H54 (cell line): Measurements from ENCODE around the gene COG2.
"Not testable (repeated sequence)": the region's sequence is repeated elsewhere in the genome, so short reads cannot be mapped to it uniquely, and the experiment has no call there.

Experiments used
- DNase-seq: peaks from one replicate; pipeline ENCODE4 v3.0.0; 2011; ENCODE audit warnings: low spot score, mixed read lengths; ENCODE audit not compliant: insufficient read length
- FAIRE-seq: peaks from 3 replicates; lab custom pipeline; 2011; peaks lifted over from hg19 to GRCh38; lab: Jason Lieb, UNC
- POLR2A ChIP-seq: IDR thresholded peaks from 2 replicates; pipeline ENCODE4 v1.6.1; 2011; ENCODE audit warnings: low read depth, mild to moderate bottlenecking, low read length

The COG2 gene

GRCh38 chr1:230706887-230707731 lies 64.8 kb downstream of the COG2 start:
- no peak for TF ChIP-seq POLR2A
- FAIRE-seq (no peak), DNase-seq (no peak)

DNA sequence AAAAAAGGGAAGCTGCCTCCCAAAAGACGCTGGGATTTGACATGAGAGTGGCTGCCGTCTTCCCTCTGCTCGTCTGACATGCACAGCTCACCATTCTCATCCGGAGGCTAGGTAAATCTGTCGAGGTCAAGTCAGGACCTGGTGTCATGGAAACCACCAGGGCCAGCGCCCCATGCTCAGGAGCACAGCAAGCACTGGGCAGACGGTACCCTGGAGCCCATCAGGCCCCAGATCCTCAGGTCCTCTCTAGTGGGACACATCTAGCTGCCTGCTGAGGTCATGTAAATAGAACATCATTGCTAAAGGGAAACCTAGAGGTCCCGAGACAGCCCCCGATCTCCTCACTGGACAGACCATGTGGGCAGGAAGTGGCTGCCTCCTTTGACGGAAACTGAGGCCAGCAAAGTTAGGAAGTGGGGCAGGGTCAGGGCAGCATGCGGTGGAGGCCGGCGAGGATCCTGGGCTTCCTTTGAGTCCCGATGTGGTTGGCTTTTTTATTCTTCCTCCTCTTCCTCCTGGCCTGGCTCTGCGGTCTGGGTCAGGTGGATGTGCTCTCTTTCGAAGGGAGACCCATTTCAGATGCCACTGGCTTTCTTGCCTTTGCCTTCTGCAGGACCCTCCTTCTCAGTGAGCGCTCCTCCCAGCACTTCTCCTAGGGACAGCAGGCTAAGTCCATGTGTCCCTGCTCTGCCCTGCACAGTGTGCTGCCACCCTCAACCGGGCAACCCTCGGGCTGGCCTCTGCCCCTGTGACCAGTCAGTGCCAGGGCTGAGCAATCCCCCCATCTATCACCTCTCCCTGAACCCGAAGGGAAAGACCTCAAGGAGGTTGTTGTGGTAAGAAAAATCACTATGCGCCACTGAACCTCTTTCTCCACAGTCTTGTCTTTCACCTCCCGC lies 65.7 kb downstream of the COG2 start:
- DNase-seq = no peak
- no peak for FAIRE-seq
- TF ChIP-seq POLR2A = no peak

- DNase-seq (no peak), FAIRE-seq (no peak)
- TF ChIP-seq POLR2A = no peak
Observed at GRCh38 chr1:230708631-230709580, 66.6 kb downstream of the COG2 start.

GRCh38 chr1:230709619-230710542 lies 67.6 kb downstream of the COG2 start:
- TF ChIP-seq POLR2A = no peak
- DNase-seq = no peak
- no peak for FAIRE-seq

DNA sequence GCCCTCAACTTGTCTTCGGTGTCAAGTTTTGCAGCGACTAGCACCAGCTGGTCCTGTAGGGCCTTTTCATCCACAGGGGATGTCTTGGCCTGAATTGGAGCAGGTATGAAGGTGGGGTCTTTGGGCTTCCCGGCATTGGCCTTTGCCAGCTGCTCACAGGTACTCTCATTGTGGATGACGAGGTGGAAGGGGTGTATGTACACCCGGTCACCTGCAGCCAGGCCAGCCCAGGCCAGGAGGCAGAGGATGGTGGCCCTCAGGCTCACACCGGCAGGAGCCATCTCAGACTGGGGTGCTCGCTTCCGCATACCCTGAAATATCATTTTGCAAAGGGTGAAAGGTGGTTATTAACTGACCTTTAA lies 68.2 kb downstream of the COG2 start:
- DNase-seq (no peak), FAIRE-seq (no peak)
- TF ChIP-seq POLR2A = no peak

GRCh38 chr1:230711245-230711644 lies 69.0 kb downstream of the COG2 start:
- TF ChIP-seq POLR2A = no peak
- DNase-seq (no peak), FAIRE-seq (no peak)

GRCh38 chr1:230712470-230712942 lies 70.2 kb downstream of the COG2 start:
- no peak for DNase-seq
- FAIRE-seq = no peak
- TF ChIP-seq POLR2A = no peak

GRCh38 chr1:230713138-230713537 lies 70.9 kb downstream of the COG2 start:
- no peak for TF ChIP-seq POLR2A
- FAIRE-seq (no peak), DNase-seq (no peak)

GRCh38 chr1:230713547-230713914 lies 71.2 kb downstream of the COG2 start:
- no peak for TF ChIP-seq POLR2A
- FAIRE-seq (no peak), DNase-seq (no peak)

DNA sequence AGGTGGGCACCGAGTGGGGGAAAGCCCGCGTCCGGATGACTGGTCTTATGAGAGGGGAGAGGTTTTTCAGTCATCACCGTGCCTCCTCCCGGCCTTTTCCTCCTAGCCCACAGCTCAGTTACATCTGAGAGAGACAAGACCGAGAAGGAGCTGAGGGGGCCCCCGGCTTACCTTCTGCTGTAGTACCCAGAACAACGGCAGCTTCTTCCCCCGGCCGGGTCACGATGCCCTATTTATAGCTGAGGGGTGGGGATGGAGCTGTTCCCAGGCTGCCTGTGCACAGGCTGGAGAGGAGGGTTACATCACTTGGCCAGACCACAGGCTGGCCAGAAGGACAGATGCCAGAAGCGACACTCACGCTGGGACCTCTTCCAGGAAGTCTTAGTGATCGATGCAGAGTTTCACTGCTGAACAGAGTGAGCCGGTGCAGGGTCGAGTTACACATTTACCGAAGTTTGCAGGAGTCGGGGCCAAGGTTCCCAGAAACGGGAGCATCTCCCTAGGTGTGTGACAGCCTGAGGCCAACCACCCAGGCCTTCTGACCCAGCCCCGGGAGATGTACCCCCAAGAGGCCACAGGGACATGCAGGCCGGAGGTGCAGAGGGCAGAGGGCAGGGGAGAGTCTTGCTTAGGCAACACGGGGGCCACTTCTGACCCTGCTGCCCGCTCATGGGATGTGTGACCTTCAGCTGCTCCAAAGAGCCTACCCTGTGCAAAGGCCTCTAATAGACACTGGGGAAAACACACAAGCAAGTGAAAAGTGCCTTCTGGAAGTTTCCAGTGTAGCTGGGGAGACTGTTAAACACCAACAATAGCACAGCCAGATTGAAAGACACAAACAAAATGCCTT lies 71.9 kb downstream of the COG2 start, which contains the start of gene AGT:
AGT (minus strand) TSS at position 208 of the 850 bp plus-strand sequence. CDS start 3,299 bp downstream, outside the sequence.
- TF ChIP-seq POLR2A = no peak
- no peak for FAIRE-seq
- DNase-seq = peak; percentile 35

- no peak for TF ChIP-seq POLR2A
- DNase-seq (no peak), FAIRE-seq (no peak)
Observed at GRCh38 chr1:230715510-230715909, 73.2 kb downstream of the COG2 start.

DNA sequence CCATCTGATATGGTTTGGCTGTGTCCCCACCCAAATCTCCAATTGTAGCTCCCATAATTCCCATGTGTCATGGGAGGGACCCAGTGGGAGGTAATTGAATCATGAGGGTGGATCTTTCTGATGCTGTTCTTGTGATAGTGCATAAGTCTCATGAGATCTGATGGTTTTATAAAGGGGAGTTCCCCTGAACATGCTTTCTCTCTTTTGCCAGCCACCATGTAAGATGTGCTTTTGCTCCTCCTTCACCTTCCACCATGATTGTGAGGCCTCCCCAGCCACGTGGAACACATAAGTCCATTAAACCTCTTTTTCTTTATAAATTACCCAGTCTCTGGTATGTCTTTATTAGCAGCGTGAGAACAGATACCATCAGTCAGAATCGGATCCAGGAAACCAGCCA lies 74.2 kb downstream of the COG2 start:
- not testable (repeated sequence) for DNase-seq, FAIRE-seq
